AG09319 (cell line): ENCODE results near the gene HSF2BP.
"Not testable (repeated sequence)": the region's sequence is repeated elsewhere in the genome, so short reads cannot be mapped to it uniquely, and the experiment has no call there.

Source experiments
- DNase-seq: peaks from one replicate; pipeline ENCODE4 v3.0.0-alpha.2; 2010; ENCODE audit warnings: low read depth; ENCODE audit errors: extremely low read depth
- CTCF ChIP-seq: IDR thresholded peaks from 2 replicates; pipeline ENCODE4 v1.5.1; 2011; ENCODE audit warnings: low read depth, mild to moderate bottlenecking, inconsistent platforms, low read length, moderate library complexity

HSF2BP gene

GRCh38 chr21:43600642-43601402, 58.5 kb downstream of the HSF2BP start:
- DNase-seq, result no peak
- no peak for TF ChIP-seq CTCF

- DNase-seq, result no peak
- no peak for TF ChIP-seq CTCF
These were observed 59.6 kb downstream of the HSF2BP start for GRCh38 chr21:43599728-43600127.

GRCh38 chr21:43598416-43599120, 60.7 kb downstream of the HSF2BP start:
- no peak for TF ChIP-seq CTCF
- no peak for DNase-seq

GRCh38 chr21:43597540-43598250, 61.6 kb downstream of the HSF2BP start:
- TF ChIP-seq CTCF, result no peak
- no peak for DNase-seq

- DNase-seq, result no peak
- no peak for TF ChIP-seq CTCF
These were observed 62.2 kb downstream of the HSF2BP start for GRCh38 chr21:43597052-43597451.

GRCh38 chr21:43596616-43597015, 62.7 kb downstream of the HSF2BP start:
- no peak for TF ChIP-seq CTCF
- DNase-seq, result no peak

GRCh38 chr21:43595769-43596168, 63.5 kb downstream of the HSF2BP start:
- not testable (repeated sequence) for DNase-seq
